Measurements from ENCODE around the gene CUL7.
"Not testable (repeated sequence)": the region's sequence is repeated elsewhere in the genome, so short reads cannot be mapped to it uniquely, and the experiment has no call there.

The CUL7 gene

DNA sequence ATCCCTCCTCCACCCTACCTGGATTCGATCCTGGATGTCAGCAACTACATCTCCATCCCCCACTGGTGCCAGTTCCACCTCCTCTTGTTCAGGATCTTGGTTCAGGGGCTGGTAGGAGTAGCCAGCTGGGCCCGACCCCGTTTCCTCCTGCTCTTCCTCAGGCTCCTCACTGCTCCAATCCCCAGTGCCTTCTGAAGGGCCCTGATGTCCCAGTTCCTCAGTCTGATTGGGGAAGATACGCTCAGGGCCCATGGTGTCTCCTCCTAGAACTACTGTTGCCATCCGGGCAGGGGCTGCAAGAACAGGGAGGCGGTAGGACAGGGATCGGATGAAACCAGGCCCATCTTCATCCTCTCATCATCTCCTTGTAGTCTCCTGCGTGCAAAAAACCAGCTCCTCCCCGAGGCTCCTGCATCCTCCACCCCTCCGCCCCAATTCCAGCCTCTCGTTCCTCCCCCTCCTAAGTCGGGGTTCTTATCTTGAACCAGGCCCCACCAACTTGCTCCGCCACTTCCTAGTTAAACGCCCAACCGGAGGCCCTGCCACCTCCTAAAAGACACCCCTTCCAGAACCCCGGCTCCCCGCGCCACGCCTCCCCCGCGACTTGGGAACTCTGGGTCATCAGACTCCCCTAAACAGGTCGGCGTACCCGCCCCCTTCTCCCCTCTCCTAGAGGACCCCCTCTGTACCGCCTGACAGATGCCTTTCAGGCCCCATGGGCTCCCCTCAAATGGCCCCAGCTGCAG is 40.4 kb downstream of the CUL7 start:
- no peak for DNase-seq

DNA sequence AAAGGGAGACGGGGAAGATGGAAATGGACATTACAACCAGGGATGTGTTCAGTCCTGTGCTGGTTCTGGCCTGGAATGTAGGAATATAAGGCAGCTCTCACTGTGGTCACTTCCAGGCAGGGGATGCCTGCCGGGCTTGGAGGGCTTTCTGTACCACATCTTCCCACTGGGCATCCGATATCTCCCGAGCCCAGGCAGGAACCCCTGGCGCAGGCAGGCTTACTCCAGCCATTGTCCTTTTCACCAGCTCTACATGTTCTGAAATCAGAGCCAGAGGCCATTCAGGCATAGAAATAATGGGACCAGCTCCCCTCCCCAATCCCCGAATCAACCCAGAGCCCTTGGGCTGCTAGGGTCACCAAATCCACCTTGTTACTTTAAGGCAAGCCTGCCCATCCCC is 41.3 kb downstream of the CUL7 start:
- no peak for DNase-seq

DNA sequence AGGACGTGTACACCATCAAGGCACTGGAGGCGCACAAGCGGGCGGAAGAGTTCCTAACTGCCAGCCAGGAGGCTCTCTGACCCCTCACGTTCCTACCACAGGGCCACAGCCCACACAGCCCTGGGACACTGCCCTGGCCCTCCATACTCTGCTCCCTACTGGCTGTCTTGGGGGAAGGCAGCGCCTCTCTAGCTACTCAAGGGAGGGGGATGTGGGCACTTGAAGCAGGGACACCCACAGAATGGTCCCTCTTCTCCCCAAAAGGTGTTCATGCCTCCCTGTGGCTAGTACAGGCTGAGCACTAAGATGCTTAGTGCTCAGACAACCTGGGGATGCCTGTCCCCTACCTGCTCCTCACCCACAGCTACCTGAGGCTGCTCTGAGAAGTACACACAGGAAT is 42.4 kb downstream of the CUL7 start:
- DNase-seq, result no peak

GRCh38 chr6:43009124-43009523 is 44.5 kb downstream of the CUL7 start:
- peak; percentile 38 to 42 for DNase-seq

DNA sequence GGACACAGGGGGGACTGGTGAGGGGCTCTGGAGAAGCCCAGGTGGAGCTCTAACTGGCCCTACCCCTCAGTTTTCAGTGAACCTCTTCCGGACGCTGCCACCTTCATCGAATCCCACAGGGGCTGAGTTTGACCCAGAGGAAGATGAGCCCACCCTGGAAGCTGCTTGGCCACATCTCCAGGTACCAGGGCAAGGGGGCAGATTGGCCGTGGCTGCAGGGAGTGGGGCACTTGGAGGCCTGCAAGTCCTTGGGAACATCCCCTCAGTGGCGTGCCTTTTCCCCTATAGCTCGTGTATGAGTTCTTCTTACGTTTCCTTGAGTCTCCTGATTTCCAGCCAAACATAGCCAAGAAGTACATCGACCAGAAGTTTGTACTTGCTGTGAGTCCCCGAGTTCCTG is 46.5 kb downstream of the CUL7 start:
- no peak for DNase-seq

DNA sequence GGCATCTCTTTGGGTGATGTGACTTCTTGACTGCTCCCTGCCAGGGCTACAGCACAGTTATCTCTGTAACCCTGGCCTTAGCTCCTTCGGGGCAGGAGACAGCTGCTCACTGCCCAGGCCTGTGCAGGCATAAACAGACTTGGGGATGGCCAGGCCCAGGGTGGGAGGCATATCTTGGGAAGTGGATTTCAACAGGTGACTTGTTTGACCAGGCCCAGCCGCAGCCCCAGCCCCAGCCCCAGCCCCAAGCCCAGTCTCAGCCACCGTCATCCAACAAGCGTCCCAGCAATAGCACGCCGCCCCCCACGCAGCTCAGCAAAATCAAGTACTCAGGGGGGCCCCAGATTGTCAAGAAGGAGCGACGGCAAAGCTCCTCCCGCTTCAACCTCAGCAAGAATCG is 47.4 kb downstream of the CUL7 start:
- DNase-seq, result no peak

DNA sequence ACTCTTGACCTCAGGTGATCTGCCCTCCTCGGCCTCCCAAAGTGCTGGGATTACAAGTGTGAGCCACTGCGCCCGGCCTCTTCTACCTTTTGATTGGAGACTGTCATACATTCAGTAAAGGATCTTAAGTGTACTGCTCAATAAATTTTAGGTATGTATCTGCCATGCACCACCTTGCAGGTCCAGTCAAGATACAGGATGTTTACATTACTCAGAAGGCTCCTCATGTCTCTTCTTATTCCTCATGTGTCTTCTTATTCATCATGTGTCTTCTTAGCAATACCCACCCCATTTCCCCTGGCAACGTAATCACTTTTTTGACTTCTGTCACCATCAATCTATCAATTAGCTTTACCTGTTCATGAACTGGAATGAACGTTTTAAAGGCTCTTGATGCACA is 47.8 kb downstream of the CUL7 start:
- no peak for DNase-seq

DNA sequence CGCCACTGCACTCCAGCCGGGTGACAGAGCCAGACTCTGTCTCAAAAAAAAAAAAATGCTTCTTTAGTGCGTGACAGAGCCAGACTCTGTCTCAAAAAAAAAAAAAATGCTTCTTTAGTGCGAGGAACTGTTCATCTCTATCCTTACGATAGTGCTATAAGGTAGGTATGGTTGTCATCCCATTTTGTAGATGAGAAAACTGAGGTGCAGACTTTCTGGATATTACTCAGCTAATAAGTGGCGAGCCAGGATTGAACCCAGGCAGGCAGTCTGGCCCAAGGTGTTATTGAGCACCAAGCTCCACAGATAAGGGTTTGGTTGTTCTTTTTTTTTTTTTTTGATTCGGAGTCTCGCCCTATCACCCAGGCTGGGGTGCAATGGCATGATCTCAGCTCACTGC is 51.8 kb downstream of the CUL7 start:
- no peak for DNase-seq

DNA sequence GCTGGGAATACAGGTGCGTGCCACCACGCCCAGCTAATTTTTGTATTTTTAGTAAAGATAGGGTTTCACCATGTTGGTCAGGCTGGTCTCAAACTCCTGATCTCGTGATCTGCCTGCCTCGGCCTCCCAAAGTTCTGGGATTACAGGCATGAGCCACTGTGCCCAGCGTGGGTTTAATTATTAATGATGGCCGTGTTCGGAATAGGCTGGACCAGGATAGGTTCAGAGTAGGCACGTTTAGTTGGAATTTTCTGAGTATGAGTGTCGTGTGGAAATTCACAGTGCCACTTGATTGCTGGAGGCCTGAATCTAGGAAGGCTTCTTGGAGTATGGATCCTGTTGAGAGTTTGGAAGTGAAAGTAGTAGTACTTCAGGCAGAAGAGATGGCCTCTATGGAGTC is 55.4 kb downstream of the CUL7 start:
- not testable (repeated sequence) for DNase-seq

DNA sequence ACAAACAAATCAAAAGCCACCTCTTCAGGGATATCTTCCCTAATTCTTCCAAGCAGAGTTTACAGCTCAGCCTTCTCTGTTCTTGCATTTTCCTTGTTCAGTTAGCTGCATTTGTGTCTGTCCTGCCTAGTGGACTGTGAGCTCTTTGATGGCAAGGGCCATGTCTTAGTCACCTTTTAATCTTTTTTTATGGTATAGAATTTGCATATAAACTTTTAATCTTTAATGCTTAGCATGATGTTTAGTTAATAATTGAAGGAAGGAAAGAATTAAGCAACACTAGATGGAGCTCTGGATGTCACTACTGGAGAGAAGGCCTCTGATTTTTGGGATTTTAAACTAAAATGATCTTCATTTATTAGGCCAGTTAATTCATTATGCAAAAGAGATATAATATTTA is 57.1 kb downstream of the CUL7 start:
- no peak for DNase-seq

DNA sequence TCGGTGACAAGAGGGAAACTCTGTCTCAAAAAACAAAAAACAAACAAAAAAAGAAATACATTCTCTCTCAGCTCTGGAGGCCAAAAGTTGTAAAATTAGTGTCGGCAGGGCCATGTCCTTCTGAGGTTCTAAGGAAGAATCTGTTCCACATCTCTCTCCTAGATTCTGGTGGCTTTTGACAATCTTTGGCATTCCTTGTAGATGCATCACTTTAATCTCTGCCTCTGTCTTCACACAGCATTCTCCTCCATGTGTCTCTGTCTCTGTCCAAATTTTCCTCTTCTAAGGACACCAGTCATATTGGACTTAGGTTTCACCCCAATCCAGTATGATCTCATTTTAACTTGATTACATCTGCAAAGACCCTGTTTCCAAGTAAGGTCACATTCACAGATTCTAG is 60.2 kb downstream of the CUL7 start:
- DNase-seq, result no peak

GRCh38 chr6:42989923-42990322 is 63.7 kb downstream of the CUL7 start:
- DNase-seq, result no peak

DNA sequence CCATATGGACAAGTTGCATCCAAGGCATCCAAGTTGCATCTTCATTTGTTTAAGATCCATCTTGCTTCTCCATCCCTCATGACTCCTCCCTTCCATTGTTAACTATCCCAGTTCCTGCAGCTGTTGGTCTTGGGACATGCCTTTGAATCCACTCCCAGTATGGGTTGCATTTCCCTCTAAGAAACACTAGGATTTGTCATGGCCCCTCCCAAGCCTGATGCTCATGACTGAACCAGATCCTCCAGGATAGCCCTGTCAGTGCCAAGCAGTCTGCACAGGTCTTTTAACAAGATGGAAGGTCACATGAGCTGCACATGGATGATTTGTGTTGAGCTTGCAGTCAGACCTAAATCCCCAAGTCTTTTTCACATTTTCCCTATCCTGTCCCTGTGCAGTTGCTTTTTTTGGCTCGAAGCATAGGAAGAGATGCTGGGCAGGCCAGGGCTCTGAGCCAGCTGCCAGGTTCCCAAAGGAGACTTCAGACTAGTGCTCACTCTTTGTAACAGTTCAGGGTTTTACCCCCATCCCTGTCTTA is 65.1 kb downstream of the CUL7 start:
- no peak for DNase-seq
